Measurements from ENCODE around the gene PLAC1. TPM values are rescaled to one million over a fixed set of nuclear protein-coding genes. Genes with fewer than 3 reads are reported as not detected.
A peak's percentile ranks its signal among the peaks of the same experiment; 100 is the strongest.

Gene PLAC1
- total RNA-seq, 1 experiment from 2014 or later, result 0.51 TPM

DNA sequence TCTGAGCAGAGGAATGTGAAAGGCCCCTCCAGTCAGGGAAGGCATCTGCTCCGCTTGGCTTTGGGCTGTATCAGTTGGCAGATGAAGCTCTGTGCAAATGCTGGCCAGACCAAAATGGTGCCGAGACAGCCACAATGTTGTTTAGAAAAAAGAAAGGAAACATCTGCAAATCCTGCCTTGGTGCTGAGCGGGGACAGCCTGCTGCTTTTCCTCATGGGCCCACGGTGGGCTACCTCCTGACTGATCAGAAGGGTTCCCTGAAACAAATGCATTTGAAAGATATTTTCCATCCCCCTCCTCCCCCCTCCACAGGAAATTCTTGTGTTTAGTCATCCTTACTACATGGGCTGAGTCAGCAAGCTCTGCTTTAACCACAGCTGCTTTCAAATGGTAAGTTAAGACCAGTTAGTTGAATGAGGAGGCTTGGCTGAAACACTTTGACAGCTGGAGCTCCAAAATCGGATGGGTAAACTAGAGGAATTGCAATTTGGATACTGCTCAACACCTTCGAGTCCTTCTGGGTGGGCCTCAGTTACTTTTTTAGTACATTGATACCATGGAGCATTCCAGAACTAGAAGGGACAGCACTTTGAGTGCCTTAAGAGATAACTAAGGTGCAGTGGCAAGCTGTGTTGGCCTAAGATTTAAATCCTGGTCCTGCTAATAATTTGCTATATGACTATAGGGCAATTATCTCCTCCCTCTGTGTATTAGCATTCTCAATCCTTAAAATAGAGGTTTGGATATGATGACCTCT lies 36.0 kb downstream of the PLAC1 start:
- intact Hi-C loops (cut with micrococcal nuclease; ENCODE audit: unreplicated experiment), result no loop called here
- ATAC-seq, result peak; percentile 81
- BruUV-seq (replicated peaks), result no TSS peak
- peak; percentile 35 for DNase-seq (ENCODE audit: low read depth, low spot score)
- Histone ChIP-seq H3K4me3 (ENCODE audit: low read depth in 2 of 2, low read length in 2 of 2) (no peak overlapping the region), H3K27me3 (ENCODE audit: control insufficient read depth, insufficient read depth, low read length) (no peaks in the 10 kb centered on the region), H3K9me3 (ENCODE audit: control insufficient read depth, insufficient read depth, low read depth, low read length) (no peaks in the 10 kb centered on the region), H3K27ac (ENCODE audit: low read length) (peak overlapping the region; percentile 32; the same call in 1 of the 2 replicates), H3K4me1 (ENCODE audit: control insufficient read depth, insufficient read depth, low read length) (peaks cover 6% of the 10 kb centered on the region), H3K36me3 (ENCODE audit: control insufficient read depth, insufficient read depth, low read length) (no peaks in the 10 kb centered on the region)
- TF ChIP-seq TCF7L2 (IDR thresholded peaks at IDR 0.05; ENCODE audit: low read depth, low read length) (no peak), POLR2AphosphoS5 (IDR thresholded peaks at IDR 0.05; ENCODE audit: low read depth, low read length) (no peak), SIN3A (IDR thresholded peaks at IDR 0.05; ENCODE audit: borderline replicate concordance, insufficient read depth, low read depth, low read length) (no peak)
- TF ChIP-seq, protein P1, sequence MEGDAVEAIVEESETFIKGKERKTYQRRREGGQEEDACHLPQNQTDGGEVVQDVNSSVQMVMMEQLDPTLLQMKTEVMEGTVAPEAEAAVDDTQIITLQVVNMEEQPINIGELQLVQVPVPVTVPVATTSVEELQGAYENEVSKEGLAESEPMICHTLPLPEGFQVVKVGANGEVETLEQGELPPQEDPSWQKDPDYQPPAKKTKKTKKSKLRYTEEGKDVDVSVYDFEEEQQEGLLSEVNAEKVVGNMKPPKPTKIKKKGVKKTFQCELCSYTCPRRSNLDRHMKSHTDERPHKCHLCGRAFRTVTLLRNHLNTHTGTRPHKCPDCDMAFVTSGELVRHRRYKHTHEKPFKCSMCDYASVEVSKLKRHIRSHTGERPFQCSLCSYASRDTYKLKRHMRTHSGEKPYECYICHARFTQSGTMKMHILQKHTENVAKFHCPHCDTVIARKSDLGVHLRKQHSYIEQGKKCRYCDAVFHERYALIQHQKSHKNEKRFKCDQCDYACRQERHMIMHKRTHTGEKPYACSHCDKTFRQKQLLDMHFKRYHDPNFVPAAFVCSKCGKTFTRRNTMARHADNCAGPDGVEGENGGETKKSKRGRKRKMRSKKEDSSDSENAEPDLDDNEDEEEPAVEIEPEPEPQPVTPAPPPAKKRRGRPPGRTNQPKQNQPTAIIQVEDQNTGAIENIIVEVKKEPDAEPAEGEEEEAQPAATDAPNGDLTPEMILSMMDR (IDR thresholded peaks at IDR 0.05), result no peak
- TF ChIP-seq, protein P2, sequence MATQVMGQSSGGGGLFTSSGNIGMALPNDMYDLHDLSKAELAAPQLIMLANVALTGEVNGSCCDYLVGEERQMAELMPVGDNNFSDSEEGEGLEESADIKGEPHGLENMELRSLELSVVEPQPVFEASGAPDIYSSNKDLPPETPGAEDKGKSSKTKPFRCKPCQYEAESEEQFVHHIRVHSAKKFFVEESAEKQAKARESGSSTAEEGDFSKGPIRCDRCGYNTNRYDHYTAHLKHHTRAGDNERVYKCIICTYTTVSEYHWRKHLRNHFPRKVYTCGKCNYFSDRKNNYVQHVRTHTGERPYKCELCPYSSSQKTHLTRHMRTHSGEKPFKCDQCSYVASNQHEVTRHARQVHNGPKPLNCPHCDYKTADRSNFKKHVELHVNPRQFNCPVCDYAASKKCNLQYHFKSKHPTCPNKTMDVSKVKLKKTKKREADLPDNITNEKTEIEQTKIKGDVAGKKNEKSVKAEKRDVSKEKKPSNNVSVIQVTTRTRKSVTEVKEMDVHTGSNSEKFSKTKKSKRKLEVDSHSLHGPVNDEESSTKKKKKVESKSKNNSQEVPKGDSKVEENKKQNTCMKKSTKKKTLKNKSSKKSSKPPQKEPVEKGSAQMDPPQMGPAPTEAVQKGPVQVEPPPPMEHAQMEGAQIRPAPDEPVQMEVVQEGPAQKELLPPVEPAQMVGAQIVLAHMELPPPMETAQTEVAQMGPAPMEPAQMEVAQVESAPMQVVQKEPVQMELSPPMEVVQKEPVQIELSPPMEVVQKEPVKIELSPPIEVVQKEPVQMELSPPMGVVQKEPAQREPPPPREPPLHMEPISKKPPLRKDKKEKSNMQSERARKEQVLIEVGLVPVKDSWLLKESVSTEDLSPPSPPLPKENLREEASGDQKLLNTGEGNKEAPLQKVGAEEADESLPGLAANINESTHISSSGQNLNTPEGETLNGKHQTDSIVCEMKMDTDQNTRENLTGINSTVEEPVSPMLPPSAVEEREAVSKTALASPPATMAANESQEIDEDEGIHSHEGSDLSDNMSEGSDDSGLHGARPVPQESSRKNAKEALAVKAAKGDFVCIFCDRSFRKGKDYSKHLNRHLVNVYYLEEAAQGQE (IDR thresholded peaks at IDR 0.05; ENCODE audit: insufficient read depth in 1 of 2, low read depth in 2 of 2, low read length in 1 of 2), result no peak
- CTCF ChIA-PET, result no interaction called here
- POLR2A ChIA-PET, result interaction anchor here (0.7 kb wide), 2 partner anchors 42 to 85 kb away, joined by 8 to 11 read pairs; no protein-coding TSS in a partner anchor
- in situ Hi-C loops (cut with HindIII; ENCODE audit: low pct_unique_long_range_greater_than_20kb, low sequenced_read_pairs), result no loop called here

DNA sequence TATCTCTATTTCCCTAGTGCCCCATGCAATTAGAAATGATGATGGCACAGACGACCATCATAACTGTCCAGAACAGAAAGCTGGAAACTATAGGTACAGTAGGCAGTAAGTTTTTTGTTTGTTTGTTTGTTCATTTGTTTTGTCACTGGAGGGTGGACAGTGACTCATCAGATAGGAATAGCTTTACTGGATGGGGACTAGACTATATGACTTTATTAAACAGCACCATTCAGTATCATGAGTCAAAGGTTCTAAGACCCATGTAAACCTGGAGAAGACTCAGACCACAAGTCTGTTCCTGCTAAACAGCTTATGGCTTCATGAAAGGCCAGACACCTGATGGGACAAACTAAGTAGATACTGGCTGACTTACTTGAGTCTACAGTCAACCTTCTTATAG lies 38.4 kb downstream of the PLAC1 start:
- ChIA-PET CTCF (no interaction called here), POLR2A (interaction anchor here (0.5 kb wide), 1 partner anchor 19 kb away, joined by 5 read pairs; no protein-coding TSS in a partner anchor)
- peak; percentile 83 for ATAC-seq
- Histone ChIP-seq H3K27me3 (ENCODE audit: control insufficient read depth, insufficient read depth, low read length) (no peaks in the 10 kb centered on the region), H3K27ac (ENCODE audit: low read length) (no peak overlapping the region), H3K4me3 (ENCODE audit: low read depth in 2 of 2, low read length in 2 of 2) (no peak overlapping the region), H3K36me3 (ENCODE audit: control insufficient read depth, insufficient read depth, low read length) (no peaks in the 10 kb centered on the region), H3K4me1 (ENCODE audit: control insufficient read depth, insufficient read depth, low read length) (peaks cover 6% of the 10 kb centered on the region), H3K9me3 (ENCODE audit: control insufficient read depth, insufficient read depth, low read depth, low read length) (no peaks in the 10 kb centered on the region)
- DNase-seq (ENCODE audit: low read depth, low spot score), result peak; percentile 73
- TF ChIP-seq, protein P1 (IDR thresholded peaks at IDR 0.05), result no peak
- TF ChIP-seq POLR2AphosphoS5 (IDR thresholded peaks at IDR 0.05; ENCODE audit: low read depth, low read length), result no peak
- TF ChIP-seq, protein P2 (IDR thresholded peaks at IDR 0.05; ENCODE audit: insufficient read depth in 1 of 2, low read depth in 2 of 2, low read length in 1 of 2), result no peak
- TF ChIP-seq TCF7L2 (IDR thresholded peaks at IDR 0.05; ENCODE audit: low read depth, low read length), result no peak
- no peak for TF ChIP-seq SIN3A (IDR thresholded peaks at IDR 0.05; ENCODE audit: borderline replicate concordance, insufficient read depth, low read depth, low read length)
- intact Hi-C loops (cut with micrococcal nuclease; ENCODE audit: unreplicated experiment) (no loop called here), in situ Hi-C loops (cut with HindIII; ENCODE audit: low pct_unique_long_range_greater_than_20kb, low sequenced_read_pairs) (no loop called here)
- BruUV-seq (replicated peaks), result no TSS peak
